ENCODE results near the gene SRGAP3. TPM values are rescaled to one million over a fixed set of nuclear protein-coding genes. Genes with fewer than 3 reads are reported as not detected.
"Not testable (repeated sequence)": the region's sequence is repeated elsewhere in the genome, so short reads cannot be mapped to it uniquely, and the experiment has no call there.

The SRGAP3 gene
- total and polyA plus RNA-seq, 8 donors, result 5.1 to 28.9 (median 22.4) TPM

- Histone ChIP-seq H3K27me3 (no peaks in the 10 kb centered on the region), H3K4me1 (no peaks in the 10 kb centered on the region), H3K4me3 (no peak overlapping the region), H3K27ac (no peak overlapping the region), H3K9me3 (no peaks in the 10 kb centered on the region), H3K36me3 (no peaks in the 10 kb centered on the region)
- intact Hi-C loops (cut with DNase I), result no loop called here
- no peak for TF ChIP-seq CTCF (IDR thresholded peaks at IDR 0.05)
- no peak for DNase-seq
- ATAC-seq, result no peak
Observed at GRCh38 chr3:9293076-9293475, 43.6 kb upstream of the SRGAP3 start.

GRCh38 chr3:9292516-9292915, 43.1 kb upstream of the SRGAP3 start:
- intact Hi-C loops (cut with DNase I), result no loop called here
- no peak for DNase-seq
- H3K36me3 ChIP-seq, result no peaks in the 10 kb centered on the region
- ATAC-seq, result no peak
- H3K27ac ChIP-seq, result no peak overlapping the region
- TF ChIP-seq CTCF (IDR thresholded peaks at IDR 0.05), result no peak
- no peaks in the 10 kb centered on the region for H3K9me3 ChIP-seq
- H3K4me3 ChIP-seq, result no peak overlapping the region
- H3K4me1 ChIP-seq, result no peaks in the 10 kb centered on the region
- no peaks in the 10 kb centered on the region for H3K27me3 ChIP-seq

GRCh38 chr3:9291821-9292410, 42.5 kb upstream of the SRGAP3 start:
- TF ChIP-seq CTCF (IDR thresholded peaks at IDR 0.05), result no peak
- no peak overlapping the region for H3K27ac ChIP-seq
- H3K27me3 ChIP-seq, result no peaks in the 10 kb centered on the region
- H3K36me3 ChIP-seq, result no peaks in the 10 kb centered on the region
- no peaks in the 10 kb centered on the region for H3K9me3 ChIP-seq
- ATAC-seq, result no peak
- H3K4me3 ChIP-seq, result no peak overlapping the region
- intact Hi-C loops (cut with DNase I), result no loop called here
- no peak for DNase-seq
- no peaks in the 10 kb centered on the region for H3K4me1 ChIP-seq

GRCh38 chr3:9290566-9290965, 41.1 kb upstream of the SRGAP3 start:
- ATAC-seq (no peak), DNase-seq (no peak)
- intact Hi-C loops (cut with DNase I), result no loop called here
- Histone ChIP-seq H3K27ac (no peak overlapping the region), H3K4me3 (no peak overlapping the region), H3K9me3 (no peaks in the 10 kb centered on the region), H3K4me1 (no peaks in the 10 kb centered on the region), H3K27me3 (no peaks in the 10 kb centered on the region), H3K36me3 (no peaks in the 10 kb centered on the region)
- no peak for TF ChIP-seq CTCF (IDR thresholded peaks at IDR 0.05)

- intact Hi-C loops (cut with DNase I); H3K27ac ChIP-seq; H3K4me3 ChIP-seq; H3K4me1 ChIP-seq; DNase-seq; H3K9me3 ChIP-seq; H3K36me3 ChIP-seq; ATAC-seq; H3K27me3 ChIP-seq: not testable (repeated sequence)
Observed at GRCh38 chr3:9281533-9281932, 32.1 kb upstream of the SRGAP3 start.
